HepG2 (cell line): Measurements from ENCODE around the gene DLG2. TPM values are rescaled to one million over a fixed set of nuclear protein-coding genes. Genes with fewer than 3 reads are reported as not detected.

Experiments used
- ATAC-seq: fragments of 200-7000 bp; cut with Tn5 transposase; 3 replicates; pipeline ENCODE4 v1.9.1; 2020; ENCODE audit warnings: mild to moderate bottlenecking, moderate library complexity
- BruUV-seq: library from RNA; stranded (reverse); fragments of 400-500 nt; replicated peaks from 2 replicates; lab custom pipeline; 2021; lab: Mats Ljungman, UMichigan
- CTCF ChIA-PET: fragments of 300-600 bp; formaldehyde crosslinking; extraction: SDS; loops from one replicate; lab custom pipeline; 2021; ENCODE audit warnings: low total read pairs, inconsistent platforms, low intra/inter-chr PET ratio; lab: Yijun Ruan, JAX
- POLR2A ChIA-PET: fragments of 350-600 bp; sonication (Branson Sonifier 250); formaldehyde crosslinking; loops from one replicate; lab custom pipeline; 2020; ENCODE audit warnings: antibody characterized with exemption, inconsistent platforms; lab: Yijun Ruan, JAX
- DNase-seq: peaks from one replicate; pipeline ENCODE4 v3.0.0-alpha.2; 2015; ENCODE audit warnings: low spot score
- FAIRE-seq: peaks from 3 replicates; lab custom pipeline; 2011; peaks lifted over from hg19 to GRCh38; lab: Jason Lieb, UNC
- H2AFZ ChIP-seq: one replicate; pipeline ENCODE4 v1.6.1; 2011; ENCODE audit warnings: low read length, inconsistent platforms
- H3K27ac ChIP-seq: fragments of 300-600 bp; 3 replicates; pipeline ENCODE4 v1.8.0; 2011; ENCODE audit warnings: mixed run types, mild to moderate bottlenecking, mixed read lengths, low read length, inconsistent platforms; ENCODE audit not compliant: insufficient read depth; ENCODE audit errors: extremely low read length
- H3K27me3 ChIP-seq, 2 experiments: fragments of 200-600 bp in 1 of 2; 2 replicates in 1 of 2; 3 replicates in 1 of 2; pipeline versions ENCODE4 v1.6.0 to v1.8.0; 2011; ENCODE audit warnings: low read length in 2 of 2, mild to moderate bottlenecking in 2 of 2, moderate library complexity in 2 of 2, inconsistent platforms in 1 of 2; ENCODE audit not compliant: insufficient read depth in 2 of 2, control insufficient read depth in 1 of 2
- H3K36me3 ChIP-seq, 2 experiments: fragments of 200-600 bp in 1 of 2; replicated peaks in 1 of 2; 2 replicates in 1 of 2; 3 replicates in 1 of 2; pipeline versions ENCODE4 v1.5.1 to v1.8.0; 2011; ENCODE audit warnings: low read length in 2 of 2, inconsistent platforms in 1 of 2; ENCODE audit not compliant: insufficient read depth in 2 of 2, control insufficient read depth in 1 of 2
- H3K4me1 ChIP-seq: 2 replicates; pipeline ENCODE4 v1.5.1; 2012; ENCODE audit warnings: low read length, inconsistent platforms; ENCODE audit not compliant: insufficient read depth
- H3K4me2 ChIP-seq: 2 replicates; pipeline ENCODE4 v1.6.0; 2011; ENCODE audit warnings: low read depth, low read length, inconsistent platforms
- H3K4me3 ChIP-seq, 3 experiments: fragments of 200-600 bp in 1 of 3; sonication (generic), shearing (Covaris generic) in 1 of 3; replicated peaks in 1 of 3; 2 replicates each; pipeline ENCODE4 v1.5.1; 2011 to 2016; ENCODE audit warnings: low read length in 3 of 3, inconsistent platforms in 2 of 3, low read depth in 2 of 3, mild to moderate bottlenecking in 2 of 3, control low read depth in 1 of 3, mixed read lengths in 1 of 3; ENCODE audit not compliant: insufficient read depth in 1 of 3
- H3K79me2 ChIP-seq: one replicate; pipeline ENCODE4 v1.6.1; 2011; ENCODE audit warnings: low read length, inconsistent platforms; ENCODE audit not compliant: insufficient read depth
- H3K9ac ChIP-seq: 2 replicates; pipeline ENCODE4 v1.6.0; 2011; ENCODE audit warnings: mild to moderate bottlenecking, low read depth, low read length, inconsistent platforms; ENCODE audit not compliant: insufficient read depth
- H3K9me3 ChIP-seq: 2 replicates; pipeline ENCODE4 v1.5.1; 2012; ENCODE audit warnings: mild to moderate bottlenecking, low read length
- H4K20me1 ChIP-seq: 2 replicates; pipeline ENCODE4 v1.6.0; 2011; ENCODE audit warnings: inconsistent platforms, mild to moderate bottlenecking, low read length, moderate library complexity; ENCODE audit not compliant: insufficient read depth
- CCDC6 ChIP-seq: sonication (generic); formaldehyde crosslinking; IDR thresholded peaks from 2 replicates; pipeline ENCODE4 v1.8.1; 2022; ENCODE audit warnings: mild to moderate bottlenecking, missing genetic modification reagents, moderate library complexity
- GPBP1L1 ChIP-seq: sonication (generic); formaldehyde crosslinking; IDR thresholded peaks from 2 replicates; pipeline ENCODE4 v1.5.0; 2020; ENCODE audit warnings: mild to moderate bottlenecking, missing genetic modification reagents
- IKZF5 ChIP-seq: IDR thresholded peaks from 2 replicates; pipeline ENCODE4 v1.6.1; 2018; ENCODE audit warnings: missing genetic modification reagents, mild to moderate bottlenecking, missing compliant biosample characterization
- MYPOP ChIP-seq: sonication (generic); formaldehyde crosslinking; IDR thresholded peaks from 2 replicates; pipeline ENCODE4 v1.8.1; 2023; ENCODE audit warnings: mild to moderate bottlenecking, moderate library complexity, missing genetic modification reagents
- NFRKB ChIP-seq: fragments of 450-650 bp; IDR thresholded peaks from 2 replicates; pipeline ENCODE4 v1.6.1; 2017
- ZNF292 ChIP-seq: sonication (generic); formaldehyde crosslinking; IDR thresholded peaks from 2 replicates; pipeline ENCODE4 v1.8.1; 2022; ENCODE audit warnings: mild to moderate bottlenecking, low read depth, missing genetic modification reagents, borderline replicate concordance
- ZNF329 ChIP-seq: sonication (generic); formaldehyde crosslinking; IDR thresholded peaks from 2 replicates; pipeline ENCODE4 v1.9.0; 2021; ENCODE audit warnings: low read depth, mild to moderate bottlenecking, missing genetic modification reagents
- ZNF644 ChIP-seq: IDR thresholded peaks from 2 replicates; pipeline ENCODE4 v1.6.1; 2016; ENCODE audit warnings: low read depth
- WGBS: methylation state at CpG from one replicate; pipeline ENCODE4 v1.1.6; 2017; ENCODE audit warnings: low lambda C conversion rate; 5-methylcytosine and 5-hydroxymethylcytosine counted together
- in situ Hi-C: cut with HindIII; loops from 2 replicates; pipeline ENCODE4 v1.10.0; 2017; ENCODE audit warnings: low pct_unique_long_range_greater_than_20kb; ENCODE audit not compliant: extremely low pct_ligation_motif_present
- intact Hi-C: fragments of 100-400 bp; cut with micrococcal nuclease; formaldehyde crosslinking; loops from one replicate; pipeline ENCODE4 v1.10.0; 2022; ENCODE audit not compliant: unreplicated experiment
- polyA plus RNA-seq, 8 experiments: library from polyadenylated mRNA; depleted of rRNA in 3 of 8; stranded (reverse) in 7 of 8; unstranded in 1 of 8; fragments of >200 nt; fragmentation: Illumina TruSeq in 4 of 8; extraction: Trizol in 4 of 8; gene quantifications; 2 replicates each; pipeline versions ENCODE4 v1.2.1 to v1.2.3, GENCODE V29; 2011 to 2016; ENCODE audit warnings: low read depth in 4 of 8, missing spikeins in 1 of 8, mixed read lengths in 1 of 8; ENCODE audit not compliant: insufficient read depth in 1 of 8
- total RNA-seq, 5 experiments: library from RNA; depleted of rRNA; stranded (reverse); fragments of >200 nt; fragmentation: Illumina TruSeq; extraction: Trizol; gene quantifications; 2 replicates each; pipeline ENCODE4 v1.2.3, GENCODE V29; 2016; ENCODE audit warnings: low read depth in 1 of 5
- TF ChIP-seq, protein P1 (sequence below): sonication (generic); formaldehyde crosslinking; IDR thresholded peaks from 2 replicates; pipeline ENCODE4 v1.4.0; 2020; ENCODE audit warnings: low read depth, mild to moderate bottlenecking, missing genetic modification reagents

Gene DLG2
- total and polyA plus RNA-seq, 2 of the 13 experiments (the other 11 are each of a cell fraction or from before 2014, with no cell fraction given) = 0.46 to 1.0 TPM

DNA sequence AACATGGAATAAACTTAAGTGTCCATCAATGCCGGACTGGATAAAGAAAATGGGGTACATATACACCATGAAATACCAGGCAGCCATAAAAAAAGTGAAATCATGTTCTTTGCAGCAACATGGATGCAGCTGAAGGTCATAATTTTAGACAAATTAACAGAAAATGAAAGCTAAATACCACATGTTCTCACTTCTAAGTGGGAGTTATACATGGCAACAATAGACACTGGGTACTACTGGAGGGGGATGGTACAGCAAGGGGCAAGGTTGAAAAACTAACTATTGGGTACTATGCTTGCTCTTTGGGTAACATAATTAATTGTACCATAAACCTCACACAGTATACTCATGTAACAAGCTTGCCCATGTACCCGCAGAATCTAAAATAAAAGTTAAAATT, 851.6 kb downstream of the DLG2 start (continued):
- no peak for TF ChIP-seq MYPOP (CRISPR knock-in tag)

DNA sequence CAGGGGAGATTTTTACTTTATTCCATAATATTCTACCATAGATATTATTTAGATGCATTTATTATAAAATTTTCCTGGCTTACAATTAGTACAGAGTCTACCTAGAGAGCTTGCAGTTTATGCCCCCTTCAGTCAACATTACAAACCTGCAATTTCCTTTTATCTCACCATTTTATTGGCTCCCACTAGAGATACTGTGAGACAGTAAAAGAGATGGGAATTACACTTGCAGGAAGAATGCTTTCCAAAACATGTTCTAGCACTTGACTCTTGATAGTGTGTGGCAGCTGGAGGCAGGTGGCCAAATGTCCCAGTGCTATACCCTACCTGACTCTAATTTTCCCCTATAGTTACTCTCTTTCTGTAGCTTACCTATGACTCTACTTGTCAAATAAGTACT, 863.2 kb downstream of the DLG2 start:
- CTCF ChIA-PET = no interaction called here
- H3K4me3 ChIP-seq = no peak overlapping the region
- H3K9ac ChIP-seq = no peak overlapping the region
- no TSS peak for BruUV-seq
- POLR2A ChIA-PET = no interaction called here
- no peak overlapping the region for H3K4me2 ChIP-seq
- no peak overlapping the region for H2AFZ ChIP-seq
- H3K27ac ChIP-seq = no peak overlapping the region
- H3K4me1 ChIP-seq = no peaks in the 10 kb centered on the region
- no peaks in the 10 kb centered on the region for H3K36me3 ChIP-seq
- no peak for TF ChIP-seq CCDC6 (CRISPR knock-in tag)
- no peak for TF ChIP-seq ZNF292 (CRISPR knock-in tag)
- TF ChIP-seq ZNF329 (CRISPR knock-in tag) = no peak
- TF ChIP-seq ZNF644 (CRISPR knock-in tag) = no peak
- no peaks in the 10 kb centered on the region for H3K9me3 ChIP-seq
- no peak for DNase-seq
- no peak for ATAC-seq
- H3K27me3 ChIP-seq = no peaks in the 10 kb centered on the region
- FAIRE-seq = no peak
- H3K79me2 ChIP-seq = no peaks in the 10 kb centered on the region
- H4K20me1 ChIP-seq = no peaks in the 10 kb centered on the region
- intact Hi-C loops (no loop called here), in situ Hi-C loops (no loop called here)

DNA sequence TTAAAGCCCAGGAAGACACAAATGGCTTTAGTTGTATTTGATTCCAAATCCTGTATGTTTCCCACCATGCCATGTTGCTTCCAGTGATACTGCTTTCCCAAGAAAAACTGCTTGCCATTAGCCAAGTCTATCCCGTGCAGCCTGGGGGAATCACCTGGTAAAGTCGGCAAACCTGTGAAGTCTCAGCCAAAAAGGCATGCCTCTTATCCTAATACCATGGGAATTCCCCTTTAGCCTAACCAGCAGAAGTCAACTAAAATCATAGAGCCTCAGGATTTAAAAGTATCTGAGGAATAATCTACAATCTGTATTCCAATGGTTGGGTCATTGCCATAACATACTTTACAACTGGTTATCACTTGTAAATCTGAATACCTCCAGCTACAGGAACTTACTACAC, 869.4 kb downstream of the DLG2 start:
- 0% methylated on average over 2 of the region's 2 CpGs for WGBS

More for the DNA sequence above, 869.4 kb downstream of the DLG2 start:
- ATAC-seq (no peak), DNase-seq (no peak), FAIRE-seq (no peak)
- Histone ChIP-seq H3K27me3 (no peaks in the 10 kb centered on the region), H4K20me1 (no peaks in the 10 kb centered on the region), H3K4me2 (no peak overlapping the region), H3K27ac (no peak overlapping the region), H2AFZ (no peak overlapping the region), H3K9ac (no peak overlapping the region), H3K9me3 (no peaks in the 10 kb centered on the region), H3K4me1 (no peaks in the 10 kb centered on the region), H3K4me3 (no peak overlapping the region), H3K36me3 (no peaks in the 10 kb centered on the region), H3K79me2 (no peaks in the 10 kb centered on the region)
- no TSS peak for BruUV-seq
- ChIA-PET CTCF (no interaction called here), POLR2A (no interaction called here)
- in situ Hi-C loops (no loop called here), intact Hi-C loops (no loop called here)
- TF ChIP-seq, protein P1, sequence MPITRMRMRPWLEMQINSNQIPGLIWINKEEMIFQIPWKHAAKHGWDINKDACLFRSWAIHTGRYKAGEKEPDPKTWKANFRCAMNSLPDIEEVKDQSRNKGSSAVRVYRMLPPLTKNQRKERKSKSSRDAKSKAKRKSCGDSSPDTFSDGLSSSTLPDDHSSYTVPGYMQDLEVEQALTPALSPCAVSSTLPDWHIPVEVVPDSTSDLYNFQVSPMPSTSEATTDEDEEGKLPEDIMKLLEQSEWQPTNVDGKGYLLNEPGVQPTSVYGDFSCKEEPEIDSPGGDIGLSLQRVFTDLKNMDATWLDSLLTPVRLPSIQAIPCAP (CRISPR knock-in tag) = no peak
- TF ChIP-seq IKZF5 (CRISPR knock-in tag) (no peak), NFRKB (no peak), GPBP1L1 (CRISPR knock-in tag) (no peak)
